NCI-H2107 (cell line): ENCODE data around the gene EBF3.

Experiments
- DNase-seq: peaks from one replicate; lab custom pipeline; 2025; lab: John Stamatoyannopoulos, UW

EBF3 gene

DNA sequence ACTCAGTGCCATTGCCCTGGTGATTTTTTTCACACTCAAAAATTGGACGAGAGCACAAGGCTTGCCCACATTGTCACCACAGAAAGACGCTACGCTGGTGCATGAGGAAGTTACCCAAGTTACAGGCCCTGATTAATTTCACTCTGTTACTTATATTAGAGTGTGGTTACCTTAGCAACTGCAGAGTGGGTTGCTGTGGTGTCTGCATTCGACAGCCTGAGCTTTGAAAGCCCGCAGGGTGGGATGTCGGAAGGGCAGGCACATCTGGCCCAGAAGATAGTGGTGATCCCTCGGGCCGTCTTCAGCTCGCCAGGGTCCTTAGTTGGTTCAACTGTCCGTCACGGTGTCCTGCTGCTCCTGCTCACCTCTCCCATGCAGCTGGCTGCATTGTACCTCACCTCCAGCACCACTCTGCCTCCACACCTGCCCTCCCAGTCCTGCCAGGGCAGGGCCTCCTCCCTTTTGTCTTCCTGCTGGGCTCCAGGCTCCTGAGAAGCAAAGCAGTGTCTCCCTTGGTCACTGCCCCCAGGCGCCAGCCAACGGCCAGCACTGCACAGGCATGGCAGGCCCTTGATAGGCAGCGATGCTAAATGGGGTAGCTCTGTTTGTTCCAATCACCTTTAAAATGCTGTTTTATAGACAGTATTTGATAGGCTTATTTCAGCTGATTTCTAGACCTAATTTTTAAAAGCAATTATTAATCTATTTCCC is 167.2 kb downstream of the EBF3 start:
- DNase-seq: no peak

DNA sequence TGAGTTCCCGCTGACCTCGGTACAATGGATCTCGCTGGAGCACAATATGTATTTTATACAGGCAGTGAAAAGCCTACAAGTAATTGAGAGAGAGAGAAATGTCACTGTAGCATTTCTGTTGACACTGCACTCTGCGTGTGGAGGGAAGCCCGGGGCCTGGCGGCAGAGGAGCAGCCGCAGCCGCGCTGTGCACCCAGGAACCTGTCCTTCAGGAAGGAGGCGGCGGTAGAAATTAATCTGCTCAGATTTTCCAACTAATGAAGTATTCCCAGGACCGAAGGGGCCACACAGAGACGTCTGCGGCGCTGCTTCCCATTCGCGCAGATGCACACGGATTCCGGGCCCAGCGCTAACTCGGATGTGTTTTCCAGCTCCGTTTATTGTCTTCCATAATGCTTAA is 170.1 kb downstream of the EBF3 start:
- DNase-seq: no peak

DNA sequence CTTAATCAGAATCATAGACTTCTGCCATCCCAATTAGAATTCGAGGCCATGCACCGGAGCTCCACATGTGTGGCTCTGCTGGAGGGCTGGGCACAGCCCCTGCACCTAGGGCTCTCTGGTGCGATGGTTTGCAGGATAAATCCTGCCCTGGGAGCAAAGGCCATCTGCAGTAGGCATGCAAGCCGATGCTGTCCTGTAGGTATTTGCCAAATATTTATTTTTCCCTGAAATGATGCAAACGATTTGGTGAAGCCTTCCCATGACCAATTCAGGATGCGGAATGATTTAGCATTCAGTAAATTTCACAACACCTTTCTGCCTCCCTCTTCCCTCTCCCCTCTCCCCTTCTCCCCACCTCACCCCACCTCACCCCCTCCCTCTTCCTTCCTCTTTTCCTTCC is 170.6 kb downstream of the EBF3 start:
- DNase-seq: no peak

DNA sequence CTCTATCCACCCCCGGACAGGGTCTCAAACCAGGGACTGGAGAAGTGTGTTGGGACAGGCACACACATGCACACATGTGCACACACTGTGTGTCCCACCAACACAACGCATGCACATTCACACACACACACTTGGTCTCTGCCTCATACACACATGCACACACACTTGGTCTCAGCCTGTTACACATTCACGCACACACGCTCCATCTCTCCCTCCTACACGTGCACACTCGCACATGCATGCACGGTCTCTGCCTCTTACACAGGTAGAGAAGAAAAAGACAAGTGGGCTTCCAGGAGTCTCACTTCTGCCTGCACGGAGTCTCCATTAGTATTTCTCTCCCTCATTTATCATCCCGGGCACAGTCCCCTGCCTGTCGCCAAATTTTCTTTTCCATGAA is 171.2 kb downstream of the EBF3 start:
- no peak for DNase-seq

DNA sequence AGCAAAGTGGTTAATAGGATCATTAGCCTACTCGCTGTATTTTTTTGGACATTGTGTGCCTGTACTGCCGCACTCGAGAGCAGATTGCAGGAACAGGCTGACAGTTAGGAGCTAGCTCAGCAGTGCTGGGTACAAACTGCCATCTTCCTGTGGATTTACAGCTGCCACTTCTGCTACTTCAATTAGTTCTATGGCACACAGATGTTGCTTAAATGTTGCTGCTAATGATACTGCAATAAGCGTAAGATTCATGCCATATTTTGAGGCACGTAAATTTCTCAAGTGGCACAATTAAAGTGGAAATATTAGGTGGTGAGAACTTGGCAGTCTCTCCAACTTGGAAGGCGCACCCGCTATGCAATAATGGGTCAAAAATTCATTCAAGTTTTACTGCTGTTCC is 171.9 kb downstream of the EBF3 start:
- DNase-seq: no peak

DNA sequence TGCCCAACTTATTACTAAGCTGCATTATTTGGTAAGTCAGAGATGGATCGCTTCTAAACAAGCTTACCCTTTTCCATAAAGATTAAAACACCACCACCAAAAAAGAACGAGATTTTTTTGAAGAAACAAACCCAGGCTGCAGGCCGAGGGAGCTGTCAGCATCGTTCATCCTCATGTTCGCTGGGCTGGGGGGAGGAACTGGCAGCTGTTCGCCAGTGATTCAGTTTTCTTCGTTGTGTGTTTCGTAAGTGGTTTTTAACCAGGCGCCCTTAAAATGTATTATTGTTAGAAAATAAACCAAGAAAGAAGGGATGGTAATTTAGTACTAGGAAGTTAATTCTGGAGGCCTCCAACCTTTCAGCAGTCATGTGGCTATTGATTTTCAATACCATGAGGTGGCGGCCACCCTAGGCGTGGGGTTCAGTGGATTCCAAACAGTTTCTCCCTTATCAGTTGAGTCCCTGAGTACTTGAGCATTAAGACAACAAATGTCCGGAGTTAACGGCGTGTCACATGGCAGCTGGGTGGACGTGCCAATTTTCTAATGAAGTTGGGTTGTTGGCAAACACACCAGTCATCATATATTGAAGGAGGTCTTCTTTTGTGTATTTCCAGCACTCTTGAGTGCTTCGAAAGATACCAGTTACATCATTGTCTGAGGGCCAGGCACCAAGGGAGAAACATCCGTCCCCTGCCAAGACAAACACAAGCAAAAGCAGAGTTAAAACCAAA is 173.2 kb downstream of the EBF3 start:
- no peak for DNase-seq

DNA sequence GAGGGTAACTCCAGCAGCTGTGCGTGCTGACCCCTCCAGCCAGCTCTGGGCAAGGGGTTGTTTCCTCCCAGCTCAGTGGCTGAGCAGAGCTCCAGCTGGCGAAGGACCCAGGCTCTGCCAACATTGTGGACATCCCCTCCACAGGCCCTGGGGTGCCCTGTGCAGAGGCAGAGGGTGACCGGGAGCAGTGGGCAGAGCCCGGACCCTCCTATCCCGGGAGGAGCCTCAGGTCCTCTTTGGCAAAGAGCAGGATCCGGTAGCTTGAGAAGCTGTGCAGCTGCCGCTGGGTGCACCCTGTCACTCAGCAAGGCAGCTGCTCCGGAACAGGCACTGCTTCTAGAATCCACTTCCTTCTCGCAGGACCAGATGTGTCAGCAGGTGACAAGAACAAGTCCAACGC is 175.9 kb downstream of the EBF3 start:
- DNase-seq: no peak

DNA sequence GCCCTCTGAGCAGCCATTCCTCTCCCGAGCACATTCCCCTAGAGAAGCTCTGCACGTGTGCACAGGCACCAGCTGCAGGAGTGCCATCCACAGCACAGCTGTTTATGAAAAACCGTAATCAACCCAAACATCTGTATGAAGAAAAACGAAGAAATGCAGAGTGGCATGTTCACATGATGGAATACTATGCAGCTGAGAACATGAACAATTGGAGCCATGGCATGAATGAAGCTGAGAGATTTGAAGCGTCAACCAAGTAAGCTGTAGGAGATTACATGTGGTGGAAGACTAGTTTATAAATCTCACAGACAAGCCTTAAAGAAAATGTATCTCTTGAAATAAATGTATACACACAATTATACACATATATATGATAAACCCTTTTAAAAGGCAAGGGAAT is 176.5 kb downstream of the EBF3 start:
- no peak for DNase-seq

DNA sequence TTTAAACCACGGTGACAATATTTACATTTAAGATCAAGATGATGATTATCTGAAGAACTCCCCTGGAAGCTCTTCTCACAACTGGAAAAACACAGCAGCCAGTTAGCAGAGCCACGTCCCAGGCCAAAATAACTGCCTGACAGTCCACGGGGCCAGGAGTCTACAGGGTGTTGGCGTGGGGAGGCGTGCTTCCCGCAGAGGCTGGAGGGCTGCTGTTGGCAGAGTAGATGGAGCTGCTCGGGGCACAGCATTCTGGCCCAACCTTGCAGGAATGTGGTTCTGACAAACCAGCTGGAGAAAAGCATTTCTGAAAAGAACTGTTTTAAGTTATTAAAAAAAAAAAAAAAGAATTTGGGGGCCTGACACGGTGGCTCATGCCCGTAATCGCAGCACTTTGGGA is 177.9 kb downstream of the EBF3 start:
- no peak for DNase-seq

DNA sequence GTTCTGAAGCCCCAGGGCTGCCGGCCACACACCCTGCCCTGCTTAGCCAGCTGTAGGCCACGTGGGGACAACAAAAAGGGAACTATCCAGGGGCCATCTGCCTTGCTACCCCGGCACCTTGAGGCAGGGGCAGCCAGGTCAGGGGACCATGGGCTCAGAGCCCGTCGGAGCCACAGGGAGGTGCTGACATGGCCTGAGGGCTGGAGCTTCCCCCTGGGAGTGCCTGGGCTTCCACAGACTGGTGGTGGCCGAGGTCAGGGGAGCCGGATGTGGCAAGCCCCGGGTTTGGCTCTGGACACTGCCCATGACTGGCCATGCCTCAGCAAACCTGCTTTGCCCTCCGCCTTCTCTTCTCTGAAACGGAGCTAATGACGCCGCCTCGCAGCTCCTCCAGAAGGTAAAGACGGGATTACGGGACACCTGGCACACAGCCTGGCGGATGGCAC is 178.5 kb downstream of the EBF3 start:
- DNase-seq: no peak
